Endothelial cell (in vitro differentiated cells): ENCODE results near the gene KCNIP4. TPM values are rescaled to one million over a fixed set of nuclear protein-coding genes. Genes with fewer than 3 reads are reported as not detected.

Source experiments
- DNase-seq: peaks from one replicate; pipeline ENCODE4 v3.0.0; 2021; ENCODE audit warnings: low spot score
- H3K27ac Mint-ChIP-seq: one replicate; pipeline ENCODE4 v1.8.0; 2021; ENCODE audit warnings: mixed read lengths, inconsistent platforms; ENCODE audit not compliant: unreplicated experiment
- H3K27me3 Mint-ChIP-seq: one replicate; pipeline ENCODE4 v1.8.0; 2021; ENCODE audit warnings: mild to moderate bottlenecking, moderate library complexity, mixed read lengths, inconsistent platforms; ENCODE audit not compliant: unreplicated experiment
- H3K36me3 Mint-ChIP-seq: one replicate; pipeline ENCODE4 v1.8.0; 2021; ENCODE audit warnings: mild to moderate bottlenecking, low read depth, mixed read lengths, inconsistent platforms; ENCODE audit not compliant: unreplicated experiment
- H3K4me1 Mint-ChIP-seq: one replicate; pipeline ENCODE4 v1.8.0; 2021; ENCODE audit warnings: mild to moderate bottlenecking, mixed read lengths, inconsistent platforms; ENCODE audit not compliant: unreplicated experiment
- H3K4me3 Mint-ChIP-seq: one replicate; pipeline ENCODE4 v1.8.0; 2021; ENCODE audit warnings: mild to moderate bottlenecking, mixed read lengths, inconsistent platforms; ENCODE audit not compliant: unreplicated experiment
- H3K9me3 Mint-ChIP-seq: one replicate; pipeline ENCODE4 v1.8.0; 2021; ENCODE audit warnings: mixed read lengths, inconsistent platforms; ENCODE audit not compliant: unreplicated experiment
- total RNA-seq: library from RNA; stranded (reverse); fragmentation: NEBNext Ultra II Directional; extraction: Animal tissue kit (Norgen Biotek cat#: 25700); gene quantifications from one replicate; pipeline ENCODE4 v1.2.1, GENCODE V29; 2021; ENCODE audit not compliant: unreplicated experiment
- TF ChIP-seq, protein P1 (sequence below): fragments of 200-600 bp; sonication (generic); IDR thresholded peaks from one replicate; pipeline ENCODE4 v1.5.0; 2021; ENCODE audit warnings: antibody characterized with exemption; ENCODE audit not compliant: unreplicated experiment

KCNIP4 gene
- total RNA-seq, 1 donor from 2014 or later, result 0.31 TPM

DNA sequence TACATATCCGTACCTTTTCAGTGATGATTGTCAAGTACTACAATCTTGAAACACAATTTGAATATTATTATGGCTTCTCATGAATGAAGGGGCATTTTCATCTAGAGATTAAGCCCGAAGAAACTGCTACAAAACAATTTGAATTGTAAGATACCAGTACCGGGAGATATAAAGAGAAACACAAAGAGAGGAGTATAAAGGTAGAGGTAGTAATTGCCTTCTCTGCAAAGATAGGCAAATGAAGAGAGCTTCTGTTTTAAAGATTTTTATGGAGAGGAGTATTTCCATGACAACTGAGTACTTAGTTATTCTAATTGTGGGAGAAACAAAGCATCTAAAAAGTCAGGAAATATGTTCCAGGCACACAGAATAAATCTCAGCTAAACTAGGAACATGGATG lies 25.3 kb upstream of the KCNIP4 start:
- no peak overlapping the region for H3K27ac Mint-ChIP-seq
- H3K9me3 Mint-ChIP-seq, result peaks cover 4% of the 10 kb centered on the region
- DNase-seq, result no peak
- no peaks in the 10 kb centered on the region for H3K36me3 Mint-ChIP-seq
- H3K4me1 Mint-ChIP-seq, result no peaks in the 10 kb centered on the region
- TF ChIP-seq, protein P1, sequence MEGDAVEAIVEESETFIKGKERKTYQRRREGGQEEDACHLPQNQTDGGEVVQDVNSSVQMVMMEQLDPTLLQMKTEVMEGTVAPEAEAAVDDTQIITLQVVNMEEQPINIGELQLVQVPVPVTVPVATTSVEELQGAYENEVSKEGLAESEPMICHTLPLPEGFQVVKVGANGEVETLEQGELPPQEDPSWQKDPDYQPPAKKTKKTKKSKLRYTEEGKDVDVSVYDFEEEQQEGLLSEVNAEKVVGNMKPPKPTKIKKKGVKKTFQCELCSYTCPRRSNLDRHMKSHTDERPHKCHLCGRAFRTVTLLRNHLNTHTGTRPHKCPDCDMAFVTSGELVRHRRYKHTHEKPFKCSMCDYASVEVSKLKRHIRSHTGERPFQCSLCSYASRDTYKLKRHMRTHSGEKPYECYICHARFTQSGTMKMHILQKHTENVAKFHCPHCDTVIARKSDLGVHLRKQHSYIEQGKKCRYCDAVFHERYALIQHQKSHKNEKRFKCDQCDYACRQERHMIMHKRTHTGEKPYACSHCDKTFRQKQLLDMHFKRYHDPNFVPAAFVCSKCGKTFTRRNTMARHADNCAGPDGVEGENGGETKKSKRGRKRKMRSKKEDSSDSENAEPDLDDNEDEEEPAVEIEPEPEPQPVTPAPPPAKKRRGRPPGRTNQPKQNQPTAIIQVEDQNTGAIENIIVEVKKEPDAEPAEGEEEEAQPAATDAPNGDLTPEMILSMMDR, result no peak
- no peak overlapping the region for H3K4me3 Mint-ChIP-seq
- H3K27me3 Mint-ChIP-seq, result no peaks in the 10 kb centered on the region

DNA sequence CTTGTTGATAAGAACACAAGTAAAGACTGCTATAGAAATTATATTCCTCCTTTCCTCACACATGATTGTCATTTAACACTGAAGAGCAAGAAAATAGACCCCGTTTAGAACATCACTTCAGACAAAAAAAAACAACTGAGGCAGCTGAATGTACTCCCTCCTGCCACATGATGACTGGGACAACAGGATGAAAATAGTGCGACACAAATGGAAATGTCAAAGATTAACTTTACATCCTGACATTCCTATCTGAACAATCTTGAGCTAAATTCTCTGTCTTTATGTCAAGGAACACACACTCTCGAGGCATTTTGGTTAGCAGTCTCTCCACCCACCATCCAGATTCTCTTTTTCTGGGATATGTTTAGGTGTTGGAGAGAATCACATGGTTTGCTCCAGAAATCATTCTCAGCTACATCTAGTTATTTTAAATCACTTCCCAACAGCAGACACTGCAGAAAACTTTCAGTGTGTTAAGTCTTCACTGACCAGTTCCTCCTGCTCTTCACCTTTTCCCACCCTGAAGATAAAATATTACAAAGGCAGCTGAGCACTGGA lies 16.3 kb upstream of the KCNIP4 start:
- H3K4me3 Mint-ChIP-seq, result no peak overlapping the region
- TF ChIP-seq, protein P1, result no peak
- no peaks in the 10 kb centered on the region for H3K4me1 Mint-ChIP-seq
- peaks cover 2% of the 10 kb centered on the region for H3K27me3 Mint-ChIP-seq
- no peak overlapping the region for H3K27ac Mint-ChIP-seq
- no peak for DNase-seq
- H3K9me3 Mint-ChIP-seq, result no peaks in the 10 kb centered on the region
- no peaks in the 10 kb centered on the region for H3K36me3 Mint-ChIP-seq

DNA sequence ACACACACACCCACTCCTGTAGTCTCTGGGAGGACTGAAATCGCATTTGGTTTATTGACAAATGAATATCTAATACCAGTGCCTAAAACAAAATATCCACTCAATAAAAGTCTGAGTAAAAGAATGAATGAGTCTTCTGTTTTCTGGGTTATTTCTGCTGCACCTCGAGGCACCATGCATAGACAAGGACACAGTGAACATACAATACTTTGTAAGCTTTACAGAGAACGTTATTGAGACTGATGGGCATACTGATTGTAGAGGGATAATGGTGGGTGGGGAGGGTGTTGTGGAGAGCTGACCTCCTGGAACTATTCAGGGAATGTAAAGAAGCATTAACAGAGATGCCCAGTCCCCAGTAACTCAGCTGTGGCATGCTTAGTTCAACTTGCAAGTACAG lies 14.1 kb upstream of the KCNIP4 start:
- TF ChIP-seq, protein P1, result no peak
- no peaks in the 10 kb centered on the region for H3K36me3 Mint-ChIP-seq
- no peak overlapping the region for H3K27ac Mint-ChIP-seq
- H3K4me3 Mint-ChIP-seq, result no peak overlapping the region
- H3K4me1 Mint-ChIP-seq, result no peaks in the 10 kb centered on the region
- no peak for DNase-seq
- H3K27me3 Mint-ChIP-seq, result peaks cover 2% of the 10 kb centered on the region
- no peaks in the 10 kb centered on the region for H3K9me3 Mint-ChIP-seq

DNA sequence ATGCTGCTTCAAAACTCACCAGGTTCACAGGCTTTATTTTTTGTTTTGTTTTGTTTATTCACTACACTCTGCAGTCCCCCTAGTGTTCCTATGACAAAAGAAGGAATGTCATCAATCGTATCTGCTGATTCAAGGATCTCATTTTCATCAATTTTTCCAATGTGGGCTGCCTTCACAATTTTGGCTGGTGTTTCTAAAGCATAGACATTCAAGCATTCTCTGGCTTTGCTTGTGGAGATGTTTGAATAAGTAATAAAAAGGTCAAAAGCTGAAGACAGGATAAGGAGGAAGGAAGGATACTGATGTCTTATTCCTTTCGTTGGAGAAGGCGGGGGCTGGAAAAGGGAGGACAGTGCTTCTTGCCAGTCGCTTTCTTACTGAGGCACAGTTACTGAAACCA lies 12.2 kb upstream of the KCNIP4 start:
- no peaks in the 10 kb centered on the region for H3K4me1 Mint-ChIP-seq
- no peaks in the 10 kb centered on the region for H3K36me3 Mint-ChIP-seq
- TF ChIP-seq, protein P1, result no peak
- H3K27me3 Mint-ChIP-seq, result peaks cover under 1% of the 10 kb centered on the region
- no peak overlapping the region for H3K4me3 Mint-ChIP-seq
- no peak overlapping the region for H3K27ac Mint-ChIP-seq
- no peaks in the 10 kb centered on the region for H3K9me3 Mint-ChIP-seq
- DNase-seq, result no peak

DNA sequence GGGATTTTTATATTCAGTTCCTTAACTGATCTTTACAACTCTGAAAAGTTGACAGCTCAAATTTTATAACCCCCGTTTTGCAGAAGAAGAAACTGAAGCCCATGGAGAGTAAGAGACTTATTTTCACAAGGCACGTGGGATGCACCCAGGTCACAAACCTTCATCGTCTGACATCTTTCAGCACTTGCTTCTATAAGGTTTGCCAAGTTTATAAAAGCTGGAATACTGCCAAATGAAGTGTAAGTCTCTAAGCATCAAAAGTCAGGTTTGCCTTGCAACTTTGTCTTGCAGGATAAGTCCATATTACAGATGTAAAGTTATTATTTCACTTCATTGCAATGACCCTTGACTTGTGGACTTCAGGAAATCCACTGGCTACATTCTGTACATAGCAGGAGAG lies 6.3 kb upstream of the KCNIP4 start:
- no peaks in the 10 kb centered on the region for H3K4me1 Mint-ChIP-seq
- no peak for DNase-seq
- no peaks in the 10 kb centered on the region for H3K9me3 Mint-ChIP-seq
- H3K27me3 Mint-ChIP-seq, result no peaks in the 10 kb centered on the region
- no peaks in the 10 kb centered on the region for H3K36me3 Mint-ChIP-seq
- TF ChIP-seq, protein P1, result no peak
- no peak overlapping the region for H3K27ac Mint-ChIP-seq
- no peak overlapping the region for H3K4me3 Mint-ChIP-seq
